ENCODE measurements around the gene GALNT9. TPM values are rescaled to one million over a fixed set of nuclear protein-coding genes. Genes with fewer than 3 reads are reported as not detected.

GALNT9 gene
- total RNA-seq, 2 experiments from 2014 or later, result 0.86 to 1.2 TPM

GRCh38 chr12:132188916-132189325 lies 140.5 kb downstream of the GALNT9 start:
- Mint-ChIP-seq H3K4me3 (peak overlapping the region; percentile 89), H3K27ac (no peak overlapping the region), H3K36me3 (ENCODE audit: low read depth) (peaks cover 5% of the 10 kb centered on the region), H3K4me1 (ENCODE audit: low read depth) (peaks cover 31% of the 10 kb centered on the region), H3K27me3 (ENCODE audit: low read depth) (no peaks in the 10 kb centered on the region), H3K9me3 (peaks cover 19% of the 10 kb centered on the region)
- DNase-seq, result no peak
- CTCF ChIA-PET, result interaction anchor here (0.6 to 1.8 kb wide), 3 partner anchors 10 to 564 kb away, joined by 3 to 4 read pairs (median 3); no protein-coding TSS in a partner anchor
- intact Hi-C loops (cut with micrococcal nuclease), result loop anchor here (1.0 to 2.0 kb wide), 7 partner anchors 11 to 522 kb away; partner anchors contain the start of genes DDX51, NOC4L and PGAM5

DNA sequence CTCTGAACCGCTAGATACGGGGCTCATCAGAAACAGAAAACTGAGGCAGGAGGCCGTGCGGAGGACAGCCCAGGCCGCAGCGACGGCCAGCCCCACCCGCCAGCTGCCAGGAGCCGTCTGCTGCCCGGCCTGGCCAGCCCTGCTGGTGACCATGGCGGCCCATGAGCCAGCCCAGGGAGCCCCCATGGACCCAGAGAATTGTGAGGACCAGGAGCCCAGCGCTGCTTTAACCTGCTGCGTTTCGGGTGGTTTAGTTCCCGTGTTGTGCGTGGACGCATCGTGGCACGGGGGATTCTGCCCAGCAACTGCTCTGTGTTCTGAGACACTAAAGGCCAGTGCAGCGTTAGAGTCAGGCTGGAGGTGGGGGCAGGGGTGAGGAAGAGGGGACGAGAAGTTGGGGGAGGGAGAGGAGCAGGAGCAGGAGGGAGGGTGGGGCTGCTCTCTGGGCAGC lies 140.9 kb downstream of the GALNT9 start:
- Mint-ChIP-seq H3K36me3 (ENCODE audit: low read depth) (peaks cover 5% of the 10 kb centered on the region), H3K9me3 (peaks cover 14% of the 10 kb centered on the region), H3K27ac (no peak overlapping the region), H3K27me3 (ENCODE audit: low read depth) (no peaks in the 10 kb centered on the region), H3K4me1 (ENCODE audit: low read depth) (peaks cover 31% of the 10 kb centered on the region), H3K4me3 (peak overlapping the region; percentile 89)
- intact Hi-C loops (cut with micrococcal nuclease), result loop anchor here (2.0 kb wide), 4 partner anchors 34 to 522 kb away; partner anchors contain the start of gene PGAM5
- DNase-seq, result no peak
- CTCF ChIA-PET, result interaction anchor here (0.6 to 1.8 kb wide), 2 partner anchors 9 to 565 kb away, joined by 3 to 4 read pairs; no protein-coding TSS in a partner anchor

GRCh38 chr12:132187646-132188450 lies 141.5 kb downstream of the GALNT9 start:
- H3K27ac Mint-ChIP-seq, result peak overlapping the region; percentile 30
- H3K36me3 Mint-ChIP-seq (ENCODE audit: low read depth), result peaks cover 5% of the 10 kb centered on the region
- peaks cover 31% of the 10 kb centered on the region for H3K4me1 Mint-ChIP-seq (ENCODE audit: low read depth)
- no peak for DNase-seq
- no peaks in the 10 kb centered on the region for H3K27me3 Mint-ChIP-seq (ENCODE audit: low read depth)
- peak overlapping the region; percentile 42 for H3K4me3 Mint-ChIP-seq
- H3K9me3 Mint-ChIP-seq, result peaks cover 15% of the 10 kb centered on the region
- intact Hi-C loops (cut with micrococcal nuclease), result loop anchor here (2.0 kb wide), 4 partner anchors 33 to 523 kb away; partner anchors contain the start of gene PGAM5
- CTCF ChIA-PET, result interaction anchor here (1.3 to 1.8 kb wide), 2 partner anchors 9 to 34 kb away, joined by 4 read pairs; no protein-coding TSS in a partner anchor

GRCh38 chr12:132186857-132187620 lies 142.3 kb downstream of the GALNT9 start:
- H3K27ac Mint-ChIP-seq, result no peak overlapping the region
- no peaks in the 10 kb centered on the region for H3K27me3 Mint-ChIP-seq (ENCODE audit: low read depth)
- H3K4me3 Mint-ChIP-seq, result peak overlapping the region; percentile 24
- intact Hi-C loops (cut with micrococcal nuclease), result no loop called here
- CTCF ChIA-PET, result interaction anchor here (1.3 to 1.8 kb wide), 2 partner anchors 8 to 33 kb away, joined by 4 read pairs; no protein-coding TSS in a partner anchor
- H3K9me3 Mint-ChIP-seq, result peaks cover 18% of the 10 kb centered on the region
- peaks cover 31% of the 10 kb centered on the region for H3K4me1 Mint-ChIP-seq (ENCODE audit: low read depth)
- DNase-seq, result no peak
- peaks cover 5% of the 10 kb centered on the region for H3K36me3 Mint-ChIP-seq (ENCODE audit: low read depth)

- intact Hi-C loops (cut with micrococcal nuclease), result no loop called here
- CTCF ChIA-PET, result interaction anchor here (1.0 to 1.3 kb wide), 2 partner anchors 33 kb away, joined by 4 read pairs; no protein-coding TSS in a partner anchor
These were observed 143.1 kb downstream of the GALNT9 start for GRCh38 chr12:132186208-132186856.

DNA sequence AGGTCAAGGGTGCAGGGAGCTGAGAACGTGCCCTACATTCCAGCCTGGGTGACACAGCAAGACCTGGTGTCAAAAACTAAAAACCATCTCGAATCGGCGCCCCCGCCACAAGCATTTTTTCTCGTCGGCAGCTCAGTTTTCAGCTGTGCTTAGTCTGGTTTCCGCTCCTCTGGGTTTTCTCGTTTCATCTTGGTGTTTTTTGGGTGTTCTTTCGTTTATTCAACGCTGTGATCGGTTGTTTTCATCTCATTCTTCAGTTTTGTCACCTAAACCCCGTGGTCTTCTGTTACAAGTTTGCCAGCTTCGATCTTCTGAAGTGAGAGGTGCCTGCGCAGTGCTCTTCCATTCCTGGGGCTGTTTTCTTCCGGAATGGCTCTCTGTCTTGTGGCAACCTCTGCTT lies 143.7 kb downstream of the GALNT9 start:
- H3K27ac Mint-ChIP-seq, result peak overlapping the region; percentile 90
- peak overlapping the region; percentile 76 for H3K4me3 Mint-ChIP-seq
- peaks cover 5% of the 10 kb centered on the region for H3K36me3 Mint-ChIP-seq (ENCODE audit: low read depth)
- H3K27me3 Mint-ChIP-seq (ENCODE audit: low read depth), result no peaks in the 10 kb centered on the region
- intact Hi-C loops (cut with micrococcal nuclease), result no loop called here
- CTCF ChIA-PET, result interaction anchor here (1.0 kb wide), 1 partner anchor 32 kb away, joined by 4 read pairs; no protein-coding TSS in a partner anchor
- DNase-seq, result peak; percentile 60
- H3K4me1 Mint-ChIP-seq (ENCODE audit: low read depth), result peaks cover 29% of the 10 kb centered on the region
- H3K9me3 Mint-ChIP-seq, result peaks cover 18% of the 10 kb centered on the region

More at GRCh38 chr12:132186208-132186856, 143.1 kb downstream of the GALNT9 start:
- Mint-ChIP-seq H3K9me3 (peaks cover 18% of the 10 kb centered on the region), H3K27me3 (ENCODE audit: low read depth) (no peaks in the 10 kb centered on the region), H3K4me3 (peak overlapping the region; percentile 76), H3K27ac (peak overlapping the region; percentile 90), H3K36me3 (ENCODE audit: low read depth) (peaks cover 5% of the 10 kb centered on the region), H3K4me1 (ENCODE audit: low read depth) (peaks cover 31% of the 10 kb centered on the region)
- no peak for DNase-seq

DNA sequence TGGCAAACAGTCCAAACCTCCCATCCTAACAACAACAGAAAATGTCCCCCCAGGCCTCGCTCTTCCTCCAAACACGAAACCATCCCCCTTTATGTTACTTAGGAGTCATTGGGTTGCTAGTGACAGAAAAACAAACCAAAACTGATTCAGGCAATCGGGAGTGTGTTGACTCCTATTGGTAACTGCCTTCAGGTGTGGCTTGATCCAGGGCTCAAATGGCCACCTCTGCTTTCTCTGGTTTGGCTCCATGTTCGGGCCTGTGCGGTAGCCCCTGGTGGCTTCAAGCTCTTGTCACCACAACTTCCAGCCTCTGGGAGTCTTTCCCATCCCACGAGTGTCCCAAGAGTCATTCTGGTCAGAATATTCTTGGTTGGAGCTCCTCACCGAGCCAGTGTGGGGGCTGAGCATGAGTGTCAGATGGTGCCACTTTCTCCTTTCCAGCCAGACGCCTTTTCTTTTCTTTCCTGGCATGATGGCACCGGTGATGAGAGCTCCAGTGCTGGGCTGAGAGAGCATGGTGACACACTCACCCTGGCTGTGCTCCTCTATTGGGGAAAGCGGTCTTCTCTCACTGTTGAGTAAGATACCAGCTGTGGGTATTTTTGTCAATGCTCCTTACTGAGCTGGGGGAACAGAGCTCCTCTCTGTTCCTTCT lies 146.6 kb downstream of the GALNT9 start:
- intact Hi-C loops (cut with micrococcal nuclease), result no loop called here
- Mint-ChIP-seq H3K9me3 (peaks cover 18% of the 10 kb centered on the region), H3K27ac (no peak overlapping the region), H3K4me3 (no peak overlapping the region), H3K4me1 (ENCODE audit: low read depth) (peaks cover 40% of the 10 kb centered on the region), H3K36me3 (ENCODE audit: low read depth) (peaks cover 5% of the 10 kb centered on the region), H3K27me3 (ENCODE audit: low read depth) (no peaks in the 10 kb centered on the region)
- CTCF ChIA-PET, result interaction anchor here (0.5 kb wide), 1 partner anchor 201 kb away, joined by 3 read pairs; no protein-coding TSS in a partner anchor
- DNase-seq, result no peak

DNA sequence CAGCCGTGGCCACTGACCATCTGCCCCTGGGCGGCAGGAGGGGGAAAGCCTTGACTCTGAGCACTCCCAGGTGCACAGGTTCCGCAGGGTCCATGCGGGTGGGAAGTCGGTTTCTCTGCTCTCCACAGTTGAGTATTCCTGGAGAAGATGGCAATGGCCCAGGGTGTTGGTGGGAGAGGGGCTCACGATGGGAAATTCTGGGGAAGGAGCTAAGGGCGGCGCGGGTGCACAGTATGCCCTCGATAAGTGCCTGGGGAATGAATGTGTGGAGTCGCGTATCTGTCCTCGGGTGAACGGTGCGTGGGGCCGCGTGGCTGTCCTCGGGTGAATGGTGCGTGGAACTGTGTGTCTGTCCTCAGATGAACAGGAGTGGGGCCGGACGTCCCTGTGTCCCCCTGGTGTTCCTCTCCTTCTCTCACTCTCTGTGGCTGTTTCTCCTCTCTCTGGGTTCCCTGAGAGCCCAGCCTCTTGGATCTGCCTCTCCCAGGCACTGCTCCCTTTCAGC lies 147.1 kb downstream of the GALNT9 start:
- CTCF ChIA-PET, result no interaction called here
- Mint-ChIP-seq H3K4me3 (no peak overlapping the region), H3K36me3 (ENCODE audit: low read depth) (peaks cover 3% of the 10 kb centered on the region), H3K27ac (no peak overlapping the region), H3K9me3 (peaks cover 16% of the 10 kb centered on the region), H3K27me3 (ENCODE audit: low read depth) (no peaks in the 10 kb centered on the region), H3K4me1 (ENCODE audit: low read depth) (peaks cover 37% of the 10 kb centered on the region)
- intact Hi-C loops (cut with micrococcal nuclease), result no loop called here
- DNase-seq, result no peak

DNA sequence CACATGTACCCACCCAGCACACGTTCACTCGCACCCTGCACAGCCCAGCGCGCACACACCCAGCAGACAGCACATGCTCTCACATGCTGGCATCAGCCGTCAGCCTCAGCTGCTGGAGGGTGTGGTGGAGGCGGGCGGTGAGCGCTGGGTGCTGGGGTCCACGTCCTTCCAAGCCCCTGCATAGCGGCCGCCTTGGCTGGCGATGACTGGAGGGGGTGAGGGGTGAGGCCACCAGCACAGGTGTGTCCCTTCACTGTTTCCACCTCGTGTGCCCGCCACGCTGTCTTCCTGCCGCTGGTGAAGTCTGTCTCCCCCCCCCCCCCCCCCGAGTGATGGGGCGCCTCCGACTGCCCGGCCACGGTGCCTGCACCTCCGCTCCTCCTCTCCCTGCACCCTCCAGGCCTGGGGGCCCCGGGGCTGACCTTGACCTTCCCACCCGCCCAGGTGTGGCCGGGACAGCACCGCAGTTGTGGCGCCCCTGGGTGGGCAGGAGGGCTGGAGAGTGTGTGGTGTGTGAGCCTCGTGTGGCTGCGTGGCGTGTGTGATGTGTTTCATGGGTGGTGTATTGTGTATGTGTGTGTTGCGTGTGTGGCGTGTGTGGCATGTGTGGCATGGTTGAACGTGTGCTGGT lies 147.7 kb downstream of the GALNT9 start:
- no peak for DNase-seq
- H3K27me3 Mint-ChIP-seq (ENCODE audit: low read depth), result no peaks in the 10 kb centered on the region
- CTCF ChIA-PET, result no interaction called here
- no peak overlapping the region for H3K27ac Mint-ChIP-seq
- intact Hi-C loops (cut with micrococcal nuclease), result no loop called here
- H3K4me1 Mint-ChIP-seq (ENCODE audit: low read depth), result peaks cover 34% of the 10 kb centered on the region
- H3K4me3 Mint-ChIP-seq, result no peak overlapping the region
- peaks cover 3% of the 10 kb centered on the region for H3K36me3 Mint-ChIP-seq (ENCODE audit: low read depth)
- peaks cover 16% of the 10 kb centered on the region for H3K9me3 Mint-ChIP-seq

- no peak for DNase-seq
- intact Hi-C loops (cut with micrococcal nuclease), result no loop called here
- H3K27me3 Mint-ChIP-seq (ENCODE audit: low read depth), result no peaks in the 10 kb centered on the region
- CTCF ChIA-PET, result no interaction called here
- H3K4me1 Mint-ChIP-seq (ENCODE audit: low read depth), result peaks cover 28% of the 10 kb centered on the region
- H3K27ac Mint-ChIP-seq, result no peak overlapping the region
- H3K9me3 Mint-ChIP-seq, result peaks cover 16% of the 10 kb centered on the region
- H3K36me3 Mint-ChIP-seq (ENCODE audit: low read depth), result peaks cover 3% of the 10 kb centered on the region
- H3K4me3 Mint-ChIP-seq, result no peak overlapping the region
These were observed 148.5 kb downstream of the GALNT9 start for GRCh38 chr12:132180648-132181546.
